Stimulated activated CD4-positive, alpha-beta T cell treated with anti-CD3 and anti-CD28 coated beads, Interleukin-4, amount 100 ng/mL, for 4 hours (primary cell): Measurements from ENCODE around the gene GNG12.

ENCODE experiments used
- DNase-seq, 2 experiments: peaks; one replicate each; pipeline ENCODE4 v3.0.0-alpha.2; 2020

GNG12 gene

GRCh38 chr1:67839826-67840225 lies 6.6 kb upstream of the GNG12 start:
- no peak for DNase-seq

GRCh38 chr1:67838180-67838910 lies 5.1 kb upstream of the GNG12 start:
- DNase-seq: no peak

- no peak for DNase-seq
Observed at GRCh38 chr1:67836769-67837168, 3.5 kb upstream of the GNG12 start.

GRCh38 chr1:67835663-67836452 lies 2.6 kb upstream of the GNG12 start:
- DNase-seq: no peak

- no peak for DNase-seq
Observed at GRCh38 chr1:67834246-67834877, 1.1 kb upstream of the GNG12 start.

- no peak for DNase-seq
Observed at GRCh38 chr1:67833602-67833940, 304 bp upstream of the GNG12 start.

GRCh38 chr1:67831850-67832513 lies 1.3 kb downstream of the GNG12 start:
- no peak for DNase-seq

GRCh38 chr1:67830928-67831830 lies 2.1 kb downstream of the GNG12 start:
- DNase-seq: no peak

- no peak for DNase-seq
Observed at GRCh38 chr1:67830226-67830625, 3.0 kb downstream of the GNG12 start.

- DNase-seq: no peak
Observed at GRCh38 chr1:67827688-67828087, 5.6 kb downstream of the GNG12 start.

- DNase-seq: no peak
Observed at GRCh38 chr1:67825591-67825990, 7.7 kb downstream of the GNG12 start.

- no peak for DNase-seq
Observed at GRCh38 chr1:67824766-67825165, 8.5 kb downstream of the GNG12 start.

- no peak for DNase-seq
Observed at GRCh38 chr1:67823615-67824014, 9.7 kb downstream of the GNG12 start.

GRCh38 chr1:67821263-67821662 lies 12.0 kb downstream of the GNG12 start:
- no peak for DNase-seq

- DNase-seq: no peak
Observed at GRCh38 chr1:67818725-67819301, 14.5 kb downstream of the GNG12 start.

- DNase-seq: no peak
Observed at GRCh38 chr1:67818162-67818561, 15.1 kb downstream of the GNG12 start.

GRCh38 chr1:67817319-67817718 lies 15.9 kb downstream of the GNG12 start:
- no peak for DNase-seq

- no peak for DNase-seq
Observed at GRCh38 chr1:67816506-67816905, 16.8 kb downstream of the GNG12 start.

- DNase-seq: no peak
Observed at GRCh38 chr1:67816095-67816475, 17.2 kb downstream of the GNG12 start.

GRCh38 chr1:67815303-67816094 lies 17.8 kb downstream of the GNG12 start:
- DNase-seq: no peak

- DNase-seq: no peak
Observed at GRCh38 chr1:67814121-67814772, 19.0 kb downstream of the GNG12 start.
